Naive thymus-derived CD4-positive, alpha-beta T cell (primary cell): ENCODE measurements around the gene ATP8A1. TPM values are rescaled to one million over a fixed set of nuclear protein-coding genes. Genes with fewer than 3 reads are reported as not detected.
A peak's percentile ranks its signal among the peaks of the same experiment; 100 is the strongest.

Source experiments
- ATAC-seq: fragments of 150-1000 bp; cut with Tn5 transposase; 2 replicates; pipeline ENCODE4 v1.10.0; 2021; ENCODE audit warnings: mild to moderate bottlenecking, moderate library complexity
- CTCF ChIA-PET: fragments of 350-600 bp; sonication (Branson Sonifier 250); formaldehyde crosslinking; loops from one replicate; lab custom pipeline; 2021; ENCODE audit warnings: antibody characterized with exemption; lab: Charles Lee
- POLR2A ChIA-PET: fragments of 350-600 bp; sonication (Branson Sonifier 250); formaldehyde crosslinking; loops from one replicate; lab custom pipeline; 2021; ENCODE audit warnings: antibody characterized with exemption, inconsistent platforms; lab: Charles Lee
- DNase-seq, 9 donors: peaks; one replicate each; pipeline versions ENCODE4 v3.0.0 to v3.0.0-alpha.2; 2020 to 2022; ENCODE audit warnings: mixed read lengths in 1 of 9
- H3K27ac ChIP-seq: one replicate; pipeline ENCODE4 v1.7.0; 2013; ENCODE audit warnings: mild to moderate bottlenecking, low read depth, low read length, moderate library complexity
- H3K27me3 ChIP-seq, 2 donors: one replicate each; pipeline ENCODE4 v1.7.0; 2013; ENCODE audit warnings: low read length in 2 of 2, mild to moderate bottlenecking in 2 of 2, moderate library complexity in 2 of 2; ENCODE audit not compliant: control insufficient read depth in 2 of 2, insufficient read depth in 2 of 2
- H3K36me3 ChIP-seq, 3 experiments: 1 replicate in 2 of 3; 2 replicates in 1 of 3; pipeline ENCODE4 v1.7.0; 2013; ENCODE audit warnings: low read length in 3 of 3, mild to moderate bottlenecking in 3 of 3, moderate library complexity in 1 of 3; ENCODE audit not compliant: insufficient read depth in 3 of 3, control insufficient read depth in 2 of 3
- H3K4me1 ChIP-seq, 2 donors: one replicate each; pipeline ENCODE4 v1.7.0; 2013; ENCODE audit warnings: low read length in 2 of 2, mild to moderate bottlenecking in 2 of 2, moderate library complexity in 1 of 2; ENCODE audit not compliant: control insufficient read depth in 2 of 2, insufficient read depth in 2 of 2
- H3K4me3 ChIP-seq: 2 replicates; pipeline ENCODE4 v1.7.0; 2013; ENCODE audit warnings: mild to moderate bottlenecking, low read length
- H3K9me3 ChIP-seq, 3 experiments: 1 replicate in 2 of 3; 2 replicates in 1 of 3; pipeline ENCODE4 v1.7.0; 2013; ENCODE audit warnings: low read length in 3 of 3; ENCODE audit not compliant: control insufficient read depth in 2 of 3
- H3K27ac Mint-ChIP-seq, 9 donors: one replicate each; pipeline ENCODE4 v1.8.0; 2020 to 2022; ENCODE audit warnings: mixed read lengths in 9 of 9, mild to moderate bottlenecking in 8 of 9, moderate library complexity in 5 of 9, inconsistent platforms in 2 of 9
- H3K27me3 Mint-ChIP-seq, 5 donors: one replicate each; pipeline ENCODE4 v1.8.0; 2021 to 2022; ENCODE audit warnings: mixed read lengths in 5 of 5, mild to moderate bottlenecking in 1 of 5
- H3K36me3 Mint-ChIP-seq, 5 donors: one replicate each; pipeline ENCODE4 v1.8.0; 2020 to 2022; ENCODE audit warnings: mixed read lengths in 5 of 5, mild to moderate bottlenecking in 3 of 5, inconsistent platforms in 1 of 5
- H3K4me1 Mint-ChIP-seq, 7 donors: one replicate each; pipeline ENCODE4 v1.8.0; 2020 to 2022; ENCODE audit warnings: mixed read lengths in 7 of 7, mild to moderate bottlenecking in 3 of 7, inconsistent platforms in 1 of 7
- H3K4me3 Mint-ChIP-seq, 10 donors: one replicate each; pipeline ENCODE4 v1.8.0; 2020 to 2022; ENCODE audit warnings: mild to moderate bottlenecking in 10 of 10, mixed read lengths in 10 of 10, moderate library complexity in 6 of 10, inconsistent platforms in 2 of 10
- H3K9me3 Mint-ChIP-seq, 11 donors: one replicate each; pipeline ENCODE4 v1.8.0; 2020 to 2022; ENCODE audit warnings: mixed read lengths in 11 of 11, mild to moderate bottlenecking in 4 of 11, inconsistent platforms in 1 of 11, moderate library complexity in 1 of 11
- intact Hi-C, 2 donors: fragments of 100-400 bp; cut with micrococcal nuclease; formaldehyde crosslinking; loops; one replicate each; pipeline ENCODE4 v1.15.1; 2023
- polyA plus RNA-seq, 2 donors: library from polyadenylated mRNA; unstranded; fragments of 300-500 nt; fragmentation: Illumina TruSeq; gene quantifications; one replicate each; pipeline ENCODE4 v1.2.3, GENCODE V29; 2021
- total RNA-seq, 6 experiments: library from RNA in 5 of 6; stranded (reverse) in 5 of 6; gene quantifications; 1 replicate in 5 of 6; 2 replicates in 1 of 6; pipeline ENCODE4 v1.2.3 and lab custom pipeline; 2021 to 2026

Gene ATP8A1
- total and polyA plus RNA-seq, 7 experiments from 2014 or later, result 8.8 to 66.8 (median 48.5) TPM

- H3K27ac Mint-ChIP-seq, result no peak overlapping the region
- ATAC-seq (no peak), DNase-seq (no peak)
- peaks cover 12 to 73% (median 59%) of the 10 kb centered on the region in 5 donors for H3K36me3 Mint-ChIP-seq
- Histone ChIP-seq H3K4me1 (no peaks in the 10 kb centered on the region), H3K36me3 (peaks cover 0 to 19% (median 5%) of the 10 kb centered on the region in 3 experiments), H3K9me3 (no peaks in the 10 kb centered on the region), H3K27ac (no peak overlapping the region), H3K4me3 (no peak overlapping the region), H3K27me3 (no peaks in the 10 kb centered on the region)
- H3K4me3 Mint-ChIP-seq, result no peak overlapping the region
- no peaks in the 10 kb centered on the region for H3K27me3 Mint-ChIP-seq
- CTCF ChIA-PET, result no interaction called here
- POLR2A ChIA-PET, result no interaction called here
- H3K9me3 Mint-ChIP-seq, result no peaks in the 10 kb centered on the region
- H3K4me1 Mint-ChIP-seq, result peaks cover 0 to 16% (median 5%) of the 10 kb centered on the region in 7 donors
- intact Hi-C loops, result loop anchor here in 1 of 2 donors (2.0 to 5.0 kb wide), 2 partner anchors 14 to 41 kb away; partner anchors contain the start of gene ATP8A1
These were observed 40.3 kb downstream of the ATP8A1 start for GRCh38 chr4:42616572-42616971.

- DNase-seq (no peak), ATAC-seq (no peak)
- ChIA-PET CTCF (interaction anchor here (0.7 kb wide), 2 partner anchors 9 to 14 kb away, joined by 3 read pairs; no protein-coding TSS in a partner anchor), POLR2A (no interaction called here)
- H3K9me3 ChIP-seq, result no peaks in the 10 kb centered on the region
- no peaks in the 10 kb centered on the region for H3K27me3 Mint-ChIP-seq
- no peak overlapping the region for H3K4me3 Mint-ChIP-seq
- no peaks in the 10 kb centered on the region for H3K9me3 Mint-ChIP-seq
- no peak overlapping the region for H3K4me3 ChIP-seq
- no peak overlapping the region for H3K27ac Mint-ChIP-seq
- intact Hi-C loops, result loop anchor here in 1 of 2 donors (5.0 kb wide), 1 partner anchor 42 kb away; the partner anchor contains the start of gene ATP8A1
- peaks cover 19 to 74% (median 66%) of the 10 kb centered on the region in 5 donors for H3K36me3 Mint-ChIP-seq
- H3K27me3 ChIP-seq, result no peaks in the 10 kb centered on the region
- no peaks in the 10 kb centered on the region for H3K4me1 ChIP-seq
- no peak overlapping the region for H3K27ac ChIP-seq
- H3K4me1 Mint-ChIP-seq, result peaks cover 0 to 16% (median 5%) of the 10 kb centered on the region in 7 donors
- peaks cover 0 to 19% (median 5%) of the 10 kb centered on the region in 3 experiments for H3K36me3 ChIP-seq
These were observed 41.7 kb downstream of the ATP8A1 start for GRCh38 chr4:42615131-42615763.

GRCh38 chr4:42612898-42613297 lies 44.0 kb downstream of the ATP8A1 start:
- ChIA-PET POLR2A (no interaction called here), CTCF (no interaction called here)
- Histone ChIP-seq H3K4me3 (no peak overlapping the region), H3K27me3 (no peaks in the 10 kb centered on the region), H3K36me3 (peaks cover 0 to 19% (median 5%) of the 10 kb centered on the region in 3 experiments), H3K27ac (no peak overlapping the region), H3K4me1 (no peaks in the 10 kb centered on the region), H3K9me3 (no peaks in the 10 kb centered on the region)
- peaks cover 0 to 1% (median 0%) of the 10 kb centered on the region in 11 donors for H3K9me3 Mint-ChIP-seq
- H3K27ac Mint-ChIP-seq, result no peak overlapping the region
- H3K4me1 Mint-ChIP-seq, result peaks cover 0 to 22% (median 10%) of the 10 kb centered on the region in 7 donors
- H3K4me3 Mint-ChIP-seq, result no peak overlapping the region
- peaks cover 24 to 66% (median 56%) of the 10 kb centered on the region in 5 donors for H3K36me3 Mint-ChIP-seq
- intact Hi-C loops, result no loop called here
- ATAC-seq, result no peak
- H3K27me3 Mint-ChIP-seq, result no peaks in the 10 kb centered on the region
- no peak for DNase-seq

- no peak overlapping the region for H3K27ac Mint-ChIP-seq
These were observed 46.0 kb downstream of the ATP8A1 start for GRCh38 chr4:42610941-42611340.

GRCh38 chr4:42609051-42609450 lies 47.9 kb downstream of the ATP8A1 start:
- POLR2A ChIA-PET, result interaction anchor here (0.6 kb wide), 1 partner anchor 46 kb away, joined by 3 read pairs; no protein-coding TSS in a partner anchor
- Histone ChIP-seq H3K36me3 (peaks cover 0 to 6% (median 5%) of the 10 kb centered on the region in 3 experiments), H3K4me1 (no peaks in the 10 kb centered on the region), H3K9me3 (no peaks in the 10 kb centered on the region), H3K4me3 (no peak overlapping the region), H3K27me3 (no peaks in the 10 kb centered on the region), H3K27ac (no peak overlapping the region)
- DNase-seq, result no peak
- intact Hi-C loops, result no loop called here
- H3K9me3 Mint-ChIP-seq, result peaks cover 0 to 4% (median 0%) of the 10 kb centered on the region in 11 donors
- peaks cover 2 to 34% (median 18%) of the 10 kb centered on the region in 7 donors for H3K4me1 Mint-ChIP-seq
- ATAC-seq, result no peak
- no peaks in the 10 kb centered on the region for H3K27me3 Mint-ChIP-seq
- CTCF ChIA-PET, result no interaction called here
- H3K27ac Mint-ChIP-seq, result peak overlapping the region in 1 of 9 donors; percentile 34
- H3K36me3 Mint-ChIP-seq, result peaks cover 21 to 69% (median 53%) of the 10 kb centered on the region in 5 donors
- no peak overlapping the region for H3K4me3 Mint-ChIP-seq

More at GRCh38 chr4:42610941-42611340, 46.0 kb downstream of the ATP8A1 start:
- Histone ChIP-seq H3K27ac (no peak overlapping the region), H3K27me3 (no peaks in the 10 kb centered on the region), H3K4me3 (no peak overlapping the region), H3K9me3 (no peaks in the 10 kb centered on the region), H3K36me3 (peaks cover 0 to 18% (median 5%) of the 10 kb centered on the region in 3 experiments), H3K4me1 (no peaks in the 10 kb centered on the region)
- ATAC-seq (no peak), DNase-seq (no peak)
- peaks cover 0 to 1% (median 0%) of the 10 kb centered on the region in 11 donors for H3K9me3 Mint-ChIP-seq
- no peaks in the 10 kb centered on the region for H3K27me3 Mint-ChIP-seq
- peaks cover 0 to 22% (median 11%) of the 10 kb centered on the region in 7 donors for H3K4me1 Mint-ChIP-seq
- ChIA-PET POLR2A (no interaction called here), CTCF (no interaction called here)
- H3K36me3 Mint-ChIP-seq, result peaks cover 19 to 69% (median 56%) of the 10 kb centered on the region in 5 donors
- intact Hi-C loops, result no loop called here
- H3K4me3 Mint-ChIP-seq, result no peak overlapping the region

GRCh38 chr4:42608551-42608950 lies 48.4 kb downstream of the ATP8A1 start:
- H3K27ac ChIP-seq, result no peak overlapping the region
- ChIA-PET POLR2A (no interaction called here), CTCF (no interaction called here)
- H3K4me1 Mint-ChIP-seq, result peaks cover 4 to 36% (median 18%) of the 10 kb centered on the region in 7 donors
- H3K4me3 Mint-ChIP-seq, result peak overlapping the region in 1 of 10 donors; percentile 14
- peaks cover 0 to 4% (median 0%) of the 10 kb centered on the region in 11 donors for H3K9me3 Mint-ChIP-seq
- H3K9me3 ChIP-seq, result no peaks in the 10 kb centered on the region
- peaks cover 0 to 6% (median 5%) of the 10 kb centered on the region in 3 experiments for H3K36me3 ChIP-seq
- no peaks in the 10 kb centered on the region for H3K27me3 ChIP-seq
- peaks cover 24 to 70% (median 53%) of the 10 kb centered on the region in 5 donors for H3K36me3 Mint-ChIP-seq
- no peaks in the 10 kb centered on the region for H3K27me3 Mint-ChIP-seq
- no peak overlapping the region for H3K27ac Mint-ChIP-seq
- intact Hi-C loops, result no loop called here
- H3K4me3 ChIP-seq, result no peak overlapping the region
- DNase-seq (no peak), ATAC-seq (no peak)
- H3K4me1 ChIP-seq, result no peaks in the 10 kb centered on the region
